ENCODE measurements around the gene SLC16A3.
"Not testable (repeated sequence)": the region's sequence is repeated elsewhere in the genome, so short reads cannot be mapped to it uniquely, and the experiment has no call there.

SLC16A3 gene

DNA sequence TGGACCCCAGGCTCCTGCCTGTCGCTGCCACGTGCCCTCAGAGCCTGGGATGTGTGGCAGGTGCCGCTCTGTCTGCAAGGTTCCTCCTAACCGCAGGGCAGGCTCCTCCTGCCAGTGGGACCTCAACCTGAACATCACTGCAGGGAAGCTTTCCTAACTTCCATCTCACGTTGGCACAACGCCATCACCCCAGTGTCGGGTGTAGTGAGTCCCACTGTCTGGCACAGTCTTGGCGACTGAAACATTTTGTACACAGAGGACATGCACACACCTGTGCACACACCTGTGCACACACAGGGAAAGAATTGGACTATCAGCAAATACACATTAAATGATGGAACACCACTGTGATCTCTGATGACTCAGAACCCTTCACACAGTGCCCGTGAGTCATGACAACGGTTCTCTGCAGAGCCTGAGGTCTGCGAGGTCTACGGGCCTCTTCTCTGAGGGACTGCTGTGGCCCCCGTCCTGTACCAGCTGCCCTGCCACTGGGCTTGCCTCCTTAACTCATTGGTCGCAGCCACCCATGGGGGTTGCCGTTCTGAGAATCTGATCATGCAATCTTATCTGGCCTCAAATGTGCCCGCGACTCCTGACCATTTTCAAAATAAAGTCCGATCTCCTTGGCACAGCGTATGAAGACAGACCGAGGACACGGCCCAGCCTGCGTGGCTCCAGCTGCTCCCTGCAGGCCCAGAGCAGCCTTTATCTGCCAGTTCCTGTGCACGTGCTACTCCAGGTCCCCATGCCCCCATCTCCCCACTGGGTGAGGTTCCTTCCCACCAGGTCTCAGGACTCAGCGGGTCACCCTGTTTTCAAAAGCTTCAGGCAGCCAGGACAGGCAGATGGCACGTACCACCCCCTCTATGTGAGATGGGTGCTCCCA is 23.8 kb upstream of the SLC16A3 start:
- peak; percentile 47 for DNase-seq (ENCODE audit: low read depth)

DNA sequence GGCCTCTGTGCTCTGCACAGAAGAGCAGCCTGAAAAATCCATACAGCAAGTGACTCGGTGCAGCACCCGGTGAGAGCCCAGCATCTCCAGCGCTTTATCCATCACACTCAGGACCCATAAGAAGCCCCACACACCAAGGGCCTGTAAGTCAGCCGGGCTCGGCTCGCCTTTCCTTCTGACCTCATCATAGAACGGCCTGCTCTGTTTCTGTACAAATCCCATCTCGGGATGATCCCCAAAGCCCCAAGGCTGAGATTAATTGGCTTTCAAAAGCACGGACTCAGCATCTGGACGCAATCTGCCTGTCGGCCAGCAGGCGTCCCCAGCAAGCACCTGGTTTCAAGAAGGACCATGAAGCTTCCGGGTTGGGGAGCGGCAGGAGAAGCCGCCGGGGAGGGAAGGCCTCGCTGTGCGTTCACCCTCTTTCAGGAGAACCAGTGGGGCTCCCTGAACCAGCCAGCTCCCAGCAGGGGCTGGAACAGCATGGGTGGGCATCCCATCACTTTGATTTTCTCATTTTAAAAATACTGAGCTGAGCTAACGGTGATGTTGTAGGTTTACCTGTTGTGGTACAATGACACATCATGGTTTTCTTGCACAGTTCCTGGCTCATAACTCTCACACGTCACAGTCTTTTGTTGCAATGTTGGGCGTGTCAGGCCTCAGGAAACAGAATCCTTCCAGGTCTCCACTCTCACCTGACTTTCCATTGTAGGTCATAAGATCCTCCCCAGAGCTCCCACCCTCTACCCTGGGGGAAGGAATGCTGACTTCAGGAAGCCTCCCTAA is 22.9 kb upstream of the SLC16A3 start:
- DNase-seq (ENCODE audit: low read depth) = peak; percentile 87

- not testable (repeated sequence) for DNase-seq (ENCODE audit: low read depth)
Measured at GRCh38 chr17:82210655-82211054, 18.2 kb upstream of the SLC16A3 start.

- DNase-seq (ENCODE audit: low read depth) = peak; percentile 76
Measured at GRCh38 chr17:82212331-82213250, 16.3 kb upstream of the SLC16A3 start, which contains the start of gene CCDC57. Gene CCDC57, minus strand, starts transcription at chr17:82212842. Its CDS starts 10,898 bp downstream, at chr17:82201944.

DNA sequence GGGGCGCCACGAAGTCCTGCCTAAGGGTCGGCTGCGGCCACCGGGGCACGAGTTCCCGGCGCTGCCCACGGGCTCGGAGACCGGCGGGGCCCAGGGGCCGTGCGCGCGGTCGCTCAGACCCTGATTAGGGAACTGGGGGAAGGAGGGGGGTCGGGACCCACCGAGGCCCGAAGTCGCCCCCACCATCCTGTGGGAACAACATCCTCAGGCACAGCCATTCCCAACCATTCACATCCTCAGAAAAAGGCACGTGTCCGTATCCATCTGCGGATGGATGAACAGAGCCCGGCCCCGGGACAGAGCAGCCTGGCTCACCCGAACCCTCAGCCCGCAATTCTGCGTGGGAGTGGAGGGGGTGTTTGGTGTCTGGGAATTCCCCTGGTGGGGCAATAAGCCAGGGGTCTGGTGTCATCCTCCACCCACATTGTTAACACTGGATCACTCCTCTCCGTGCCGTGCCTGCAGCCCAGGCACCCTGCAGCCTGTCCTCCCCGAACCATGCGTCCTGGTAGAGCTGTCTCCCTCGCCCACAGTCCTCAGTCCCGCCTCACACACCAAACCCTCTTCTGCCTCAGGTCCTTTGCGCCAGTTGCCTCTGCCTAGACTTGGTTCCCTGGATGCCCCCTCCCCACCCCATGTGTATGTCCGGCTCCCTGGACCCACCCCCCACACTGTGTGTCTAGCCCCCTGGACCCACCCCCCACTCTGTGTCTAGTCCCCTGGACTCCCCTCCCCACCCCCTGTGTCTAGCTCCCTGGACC is 15.4 kb upstream of the SLC16A3 start:
- peak; percentile 70 for DNase-seq (ENCODE audit: low read depth)

- no peak for DNase-seq (ENCODE audit: low read depth)
Measured at GRCh38 chr17:82214012-82214628, 14.7 kb upstream of the SLC16A3 start.

GRCh38 chr17:82215095-82215971 is 13.5 kb upstream of the SLC16A3 start:
- DNase-seq (ENCODE audit: low read depth) = peak; percentile 34

DNA sequence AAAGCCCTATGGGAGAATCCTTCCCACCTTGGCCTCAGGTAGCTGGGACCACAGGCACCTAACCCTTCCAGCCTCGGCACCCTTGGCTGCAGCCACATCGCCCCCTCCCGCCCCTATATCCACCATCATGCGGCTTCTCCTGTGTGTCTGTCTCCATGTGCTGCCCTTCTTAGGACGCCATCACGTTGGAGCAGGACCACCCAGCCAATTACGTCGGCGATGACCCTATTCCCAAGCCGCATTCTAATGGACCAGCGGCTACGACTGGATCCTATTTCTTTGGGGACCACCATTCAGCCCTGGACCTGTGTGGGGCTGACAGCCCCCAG is 12.9 kb upstream of the SLC16A3 start:
- DNase-seq (ENCODE audit: low read depth) = no peak

GRCh38 chr17:82216301-82217119 is 12.3 kb upstream of the SLC16A3 start:
- DNase-seq (ENCODE audit: low read depth) = peak; percentile 93

DNA sequence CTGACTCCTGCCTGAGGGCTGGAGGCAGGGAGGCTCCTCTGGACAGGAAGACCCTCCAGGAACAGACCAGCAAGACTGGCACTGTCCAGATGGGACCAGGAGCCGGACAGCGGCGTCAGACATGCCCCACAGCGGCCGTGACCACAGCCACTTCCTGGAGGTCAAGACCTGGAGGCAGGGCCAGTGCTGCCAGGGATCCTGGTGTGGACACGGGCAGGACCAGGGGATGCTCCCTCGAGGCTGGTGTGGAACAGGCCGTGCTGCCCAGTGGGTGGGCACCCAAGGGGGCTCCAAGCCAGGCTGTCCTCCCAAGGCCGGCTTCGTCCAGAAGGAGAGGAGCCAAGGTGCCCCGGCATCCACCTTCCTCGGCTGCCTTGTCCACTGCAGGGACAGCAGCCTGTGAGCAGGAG is 11.7 kb upstream of the SLC16A3 start:
- peak; percentile 48 for DNase-seq (ENCODE audit: low read depth)

DNA sequence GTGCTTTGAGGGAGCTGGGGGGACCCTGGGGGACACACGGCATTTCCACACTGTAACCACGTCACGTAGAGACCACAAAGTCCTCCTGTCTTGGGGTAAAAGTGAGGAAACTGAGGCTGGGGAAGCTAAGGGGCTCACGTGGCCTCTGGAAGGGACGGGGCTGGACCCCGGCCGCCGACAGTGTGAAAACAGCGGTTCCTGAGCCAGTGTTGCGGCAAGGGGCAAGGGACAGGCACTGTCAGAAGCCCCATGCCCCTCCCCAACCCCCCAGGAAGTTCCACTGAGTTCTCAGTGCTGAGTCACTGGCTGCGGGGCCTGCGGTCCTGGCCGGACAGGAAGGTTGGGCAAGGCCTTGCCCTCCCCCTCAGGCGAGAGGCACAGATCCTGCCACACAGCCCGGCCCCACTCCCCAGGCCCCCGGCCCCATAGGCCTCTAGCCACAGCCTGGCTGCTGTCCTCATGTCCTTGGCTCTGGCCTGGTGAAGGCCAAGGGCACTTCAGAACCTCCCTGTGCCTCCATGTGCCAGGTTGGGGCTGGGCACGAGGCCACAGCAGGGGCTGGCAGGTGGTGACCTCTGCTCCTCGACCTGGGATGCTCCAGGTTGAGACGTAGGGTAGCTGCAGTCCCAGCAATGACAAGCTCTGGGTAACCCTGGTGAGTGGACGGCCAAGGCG is 11.2 kb upstream of the SLC16A3 start:
- DNase-seq (ENCODE audit: low read depth) = peak; percentile 95

DNA sequence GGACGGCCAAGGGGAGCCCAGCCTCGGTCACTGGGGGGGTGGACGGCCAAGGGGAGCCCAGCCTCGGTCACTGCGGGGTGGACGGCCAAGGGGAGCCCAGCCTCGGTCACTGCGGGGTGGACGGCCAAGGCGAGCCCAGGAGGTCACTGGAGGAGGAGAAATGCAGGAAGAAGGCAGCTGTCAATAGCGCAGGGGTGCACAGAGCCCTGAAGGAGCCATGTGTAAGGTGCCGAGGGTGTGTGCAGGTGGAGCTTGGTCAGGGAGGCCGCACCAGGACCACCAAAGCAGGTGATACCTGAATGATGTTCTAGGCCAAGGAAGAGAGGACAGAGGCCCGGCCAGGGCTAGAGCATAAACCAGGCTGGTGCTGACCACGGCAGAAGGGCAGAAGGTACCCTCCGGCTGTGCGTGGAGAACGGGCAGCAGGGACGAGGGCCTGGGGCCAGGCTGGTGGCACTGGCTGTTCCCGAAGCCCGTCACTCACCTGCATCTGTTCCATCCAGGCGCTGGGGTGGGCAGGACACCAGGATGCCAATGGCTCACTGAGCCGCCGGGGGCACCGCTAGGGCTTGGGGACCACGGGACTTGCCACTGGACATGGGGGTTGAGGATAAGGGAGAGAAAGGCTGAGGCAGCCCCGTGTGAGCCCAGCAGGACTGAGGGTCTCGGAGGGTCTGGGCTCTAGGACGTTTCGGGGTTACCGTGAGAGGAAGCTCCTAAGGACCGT is 10.3 kb upstream of the SLC16A3 start:
- DNase-seq (ENCODE audit: low read depth) = no peak

- DNase-seq (ENCODE audit: low read depth) = no peak
Measured at GRCh38 chr17:82219083-82219482, 9.8 kb upstream of the SLC16A3 start.

DNA sequence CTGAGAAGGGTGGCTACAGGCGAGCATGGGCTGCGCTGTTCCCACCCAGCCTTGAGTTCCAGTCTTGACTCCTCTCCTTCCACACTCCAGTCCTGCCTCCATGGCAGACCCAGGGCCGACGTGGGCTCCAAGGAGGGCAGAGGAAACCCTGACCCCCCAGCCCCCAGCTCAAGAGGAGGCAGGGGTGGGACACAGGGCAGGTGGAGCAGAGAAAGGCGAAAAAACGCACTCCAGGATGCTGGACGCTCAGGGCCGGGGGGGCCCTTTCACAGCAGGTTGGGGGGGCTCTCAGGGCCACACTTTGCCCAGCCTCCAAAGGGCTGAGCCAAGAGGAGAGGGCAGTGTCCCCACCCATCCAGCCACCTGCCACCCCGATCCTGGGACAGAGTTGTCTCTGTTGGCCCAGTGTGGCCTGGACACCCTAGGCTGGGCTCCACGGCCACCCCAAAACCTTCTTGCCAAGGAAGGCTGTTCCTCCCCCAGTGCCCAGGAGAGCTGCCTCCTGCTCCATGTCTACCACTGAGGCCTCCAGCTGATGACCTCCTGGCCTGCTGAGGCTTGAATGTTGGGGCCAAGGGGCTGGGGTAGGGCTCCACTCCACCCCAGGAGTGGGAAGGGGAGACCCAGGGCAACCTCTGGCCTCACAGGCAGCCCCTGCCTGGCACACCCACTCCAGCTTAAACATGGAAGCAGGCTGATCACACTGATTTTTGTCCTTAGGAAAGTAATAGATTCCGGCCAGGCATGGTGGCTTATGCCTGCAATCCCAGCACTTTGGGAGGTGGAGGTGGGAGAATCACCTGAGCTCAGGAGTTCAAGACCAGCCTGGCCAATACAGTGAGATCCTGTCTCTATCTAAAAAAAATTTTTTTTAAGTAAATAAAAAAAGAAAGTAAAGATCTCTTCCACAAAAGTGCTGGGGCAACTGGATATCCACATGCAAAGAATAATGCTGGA is 8.8 kb upstream of the SLC16A3 start:
- no peak for DNase-seq (ENCODE audit: low read depth)

- DNase-seq (ENCODE audit: low read depth) = no peak
Measured at GRCh38 chr17:82221341-82221902, 7.4 kb upstream of the SLC16A3 start.

GRCh38 chr17:82222816-82223215 is 6.0 kb upstream of the SLC16A3 start:
- DNase-seq (ENCODE audit: low read depth) = no peak
